Prostate gland (tissue), 2 donors: ENCODE measurements around the gene WWOX. TPM values are rescaled to one million over a fixed set of nuclear protein-coding genes. Genes with fewer than 3 reads are reported as not detected.

ENCODE experiments used
- DNase-seq: peaks from one replicate; pipeline ENCODE4 v3.0.0-alpha.2; 2019; ENCODE audit warnings: low spot score
- H3K27ac ChIP-seq, 2 donors: fragments of 200-600 bp; sonication (generic); 2 replicates each; pipeline ENCODE4 v1.5.1; 2017 to 2019
- H3K27me3 ChIP-seq: fragments of 200-600 bp; sonication (generic); replicated peaks from 2 replicates; pipeline ENCODE4 v1.5.1; 2019; ENCODE audit not compliant: insufficient read depth
- H3K36me3 ChIP-seq, 2 donors: fragments of 200-600 bp; sonication (generic); 1 replicate in 1 of 2; 2 replicates in 1 of 2; pipeline versions ENCODE4 v1.5.1 to v1.8.1; 2017 to 2019
- H3K4me1 ChIP-seq: fragments of 200-600 bp; sonication (generic); replicated peaks from 2 replicates; pipeline ENCODE4 v1.5.1; 2019
- H3K4me3 ChIP-seq, 2 donors: fragments of 200-600 bp; sonication (generic); 2 replicates each; pipeline ENCODE4 v1.5.1; 2017 to 2019
- H3K9me3 ChIP-seq: fragments of 200-600 bp; sonication (generic); 2 replicates; pipeline ENCODE4 v1.5.1; 2017
- POLR2A ChIP-seq: fragments of 450-650 bp; IDR thresholded peaks from one replicate; pipeline ENCODE4 v1.6.1; 2016; ENCODE audit warnings: antibody characterized with exemption, mild to moderate bottlenecking
- POLR2AphosphoS5 ChIP-seq: sonication (generic); formaldehyde crosslinking; IDR thresholded peaks from one replicate; pipeline ENCODE4 v1.6.1; 2017; ENCODE audit warnings: antibody characterized with exemption
- WGBS: methylation state at CpG from one replicate; pipeline ENCODE4 v1.1.5; 2018; 5-methylcytosine and 5-hydroxymethylcytosine counted together
- intact Hi-C: fragments of 100-400 bp; cut with DNase I; formaldehyde crosslinking; loops from one replicate; pipeline ENCODE4 v1.14.2; 2022
- total RNA-seq, 2 donors: library from RNA; depleted of rRNA; stranded (reverse); fragments of >200 nt; gene quantifications; one replicate each; pipeline ENCODE4 v1.1.0, GENCODE V29; 2016
- TF ChIP-seq, protein P1 (sequence below), 4 experiments: fragments of 200-600 bp in 2 of 4; fragments of 450-650 bp in 2 of 4; sonication (generic) in 2 of 4; IDR thresholded peaks; 1 replicate in 3 of 4; 2 replicates in 1 of 4; pipeline ENCODE4 v1.5.1; 2016 to 2019; ENCODE audit warnings: antibody characterized with exemption in 4 of 4, mild to moderate bottlenecking in 2 of 4, moderate library complexity in 2 of 4

WWOX gene
- total RNA-seq, 2 donors from 2014 or later: 93.2 to 99.4 TPM

DNA sequence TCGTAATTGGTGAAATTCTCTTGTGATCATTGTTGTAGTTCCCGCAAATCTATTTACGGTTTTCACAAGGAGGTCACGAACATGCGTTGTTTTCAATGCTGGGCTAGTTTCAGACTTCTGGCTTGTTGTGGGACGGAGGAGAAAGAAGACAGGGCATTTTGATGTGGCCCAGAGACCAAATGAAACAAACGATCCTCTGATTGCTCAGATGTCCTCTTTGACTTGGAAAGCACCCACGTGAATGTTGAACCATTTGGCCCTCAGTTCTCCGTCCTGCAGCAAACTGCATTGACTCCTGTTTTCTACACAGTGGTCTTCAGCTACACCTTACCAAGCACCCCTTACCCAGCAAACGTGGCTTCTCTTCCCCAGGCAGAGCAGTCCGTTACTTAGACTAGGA is 391.0 kb downstream of the WWOX start:
- H3K27me3 ChIP-seq: no peaks in the 10 kb centered on the region
- no peak overlapping the region for H3K27ac ChIP-seq
- no peak for DNase-seq
- H3K4me1 ChIP-seq: no peaks in the 10 kb centered on the region
- intact Hi-C loops: no loop called here
- WGBS: 87% methylated on average over 11 of the region's 11 CpGs
- H3K4me3 ChIP-seq: no peak overlapping the region
- H3K36me3 ChIP-seq: no peaks in the 10 kb centered on the region
- no peaks in the 10 kb centered on the region for H3K9me3 ChIP-seq
- TF ChIP-seq POLR2AphosphoS5: no peak
- TF ChIP-seq POLR2A: no peak
- TF ChIP-seq, protein P1, sequence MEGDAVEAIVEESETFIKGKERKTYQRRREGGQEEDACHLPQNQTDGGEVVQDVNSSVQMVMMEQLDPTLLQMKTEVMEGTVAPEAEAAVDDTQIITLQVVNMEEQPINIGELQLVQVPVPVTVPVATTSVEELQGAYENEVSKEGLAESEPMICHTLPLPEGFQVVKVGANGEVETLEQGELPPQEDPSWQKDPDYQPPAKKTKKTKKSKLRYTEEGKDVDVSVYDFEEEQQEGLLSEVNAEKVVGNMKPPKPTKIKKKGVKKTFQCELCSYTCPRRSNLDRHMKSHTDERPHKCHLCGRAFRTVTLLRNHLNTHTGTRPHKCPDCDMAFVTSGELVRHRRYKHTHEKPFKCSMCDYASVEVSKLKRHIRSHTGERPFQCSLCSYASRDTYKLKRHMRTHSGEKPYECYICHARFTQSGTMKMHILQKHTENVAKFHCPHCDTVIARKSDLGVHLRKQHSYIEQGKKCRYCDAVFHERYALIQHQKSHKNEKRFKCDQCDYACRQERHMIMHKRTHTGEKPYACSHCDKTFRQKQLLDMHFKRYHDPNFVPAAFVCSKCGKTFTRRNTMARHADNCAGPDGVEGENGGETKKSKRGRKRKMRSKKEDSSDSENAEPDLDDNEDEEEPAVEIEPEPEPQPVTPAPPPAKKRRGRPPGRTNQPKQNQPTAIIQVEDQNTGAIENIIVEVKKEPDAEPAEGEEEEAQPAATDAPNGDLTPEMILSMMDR (IDR thresholded peaks at IDR 0.05): no peak

DNA sequence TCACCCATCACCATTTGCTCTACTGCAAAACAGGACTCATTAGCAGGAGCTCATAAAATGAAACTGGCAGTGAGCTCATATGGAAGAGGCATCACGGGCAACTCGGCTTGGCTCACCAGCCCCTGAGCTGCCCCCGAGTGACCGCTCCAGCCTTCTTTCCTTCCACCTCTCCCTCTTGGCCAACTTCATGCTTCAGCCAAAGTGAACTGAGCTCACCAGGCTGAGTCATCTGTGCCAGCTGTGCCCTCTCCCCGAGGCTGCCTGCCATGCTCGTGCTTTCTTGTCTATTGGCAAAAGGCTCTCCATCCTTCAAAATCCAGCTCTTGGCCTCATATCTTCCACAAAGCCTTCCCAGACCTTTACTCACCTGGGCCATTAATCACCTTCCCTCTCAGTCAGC is 391.4 kb downstream of the WWOX start:
- H3K27ac ChIP-seq: no peak overlapping the region
- 91% methylated on average over 6 of the region's 6 CpGs for WGBS
- H3K27me3 ChIP-seq: no peaks in the 10 kb centered on the region
- H3K36me3 ChIP-seq: no peaks in the 10 kb centered on the region
- TF ChIP-seq POLR2AphosphoS5: no peak
- TF ChIP-seq POLR2A: no peak
- TF ChIP-seq, protein P1 (IDR thresholded peaks at IDR 0.05): no peak
- intact Hi-C loops: no loop called here
- no peak for DNase-seq
- no peak overlapping the region for H3K4me3 ChIP-seq
- no peaks in the 10 kb centered on the region for H3K9me3 ChIP-seq
- H3K4me1 ChIP-seq: no peaks in the 10 kb centered on the region

DNA sequence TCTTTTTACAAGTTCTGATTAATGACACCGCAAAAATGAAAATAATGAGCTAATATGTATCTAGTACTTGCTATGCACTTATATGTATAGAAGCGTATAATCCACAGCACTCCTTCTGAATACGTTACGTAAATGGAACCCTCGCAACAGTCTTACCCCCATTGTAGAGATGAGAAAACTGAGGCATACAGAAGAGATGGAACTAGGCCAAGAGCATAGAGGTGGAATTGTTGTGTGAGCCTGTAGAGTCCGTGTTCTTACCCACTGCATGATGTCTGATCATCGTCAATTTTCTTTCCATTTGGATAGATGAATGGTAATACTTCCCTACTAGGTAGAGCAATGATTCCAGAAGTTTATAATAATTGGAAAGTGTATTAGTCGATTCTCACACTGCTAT is 394.1 kb downstream of the WWOX start:
- TF ChIP-seq, protein P1 (IDR thresholded peaks at IDR 0.05): no peak
- H3K27me3 ChIP-seq: no peaks in the 10 kb centered on the region
- no peak for DNase-seq
- no peak overlapping the region for H3K4me3 ChIP-seq
- H3K27ac ChIP-seq: no peak overlapping the region
- no peaks in the 10 kb centered on the region for H3K36me3 ChIP-seq
- no peaks in the 10 kb centered on the region for H3K4me1 ChIP-seq
- intact Hi-C loops: no loop called here
- WGBS: 97% methylated on average over 8 of the region's 8 CpGs
- H3K9me3 ChIP-seq: no peaks in the 10 kb centered on the region

DNA sequence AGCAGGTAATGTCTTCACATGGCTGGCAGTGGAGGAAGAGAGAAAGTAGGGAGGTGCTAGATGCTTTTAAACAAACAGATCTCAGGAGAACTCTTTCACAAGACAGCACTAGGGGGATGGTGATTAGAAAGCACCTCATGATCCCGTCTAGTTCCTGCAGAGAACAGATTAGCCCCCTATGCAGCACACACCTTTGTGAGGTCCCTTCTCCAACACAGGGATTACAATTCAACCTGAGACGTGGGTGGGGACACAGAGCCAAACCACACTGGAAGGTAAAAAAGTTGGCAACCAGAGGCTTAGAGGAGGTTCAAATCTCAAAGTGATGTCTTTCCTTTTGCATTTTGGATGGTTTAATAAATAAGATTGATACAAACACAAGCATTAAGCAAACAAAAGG is 394.7 kb downstream of the WWOX start:
- no peaks in the 10 kb centered on the region for H3K4me1 ChIP-seq
- H3K27ac ChIP-seq: no peak overlapping the region
- no peak overlapping the region for H3K4me3 ChIP-seq
- DNase-seq: no peak
- intact Hi-C loops: no loop called here
- WGBS: 72% methylated on average over 2 of the region's 2 CpGs
- H3K27me3 ChIP-seq: no peaks in the 10 kb centered on the region
- TF ChIP-seq POLR2A (no peak), POLR2AphosphoS5 (no peak)
- TF ChIP-seq, protein P1 (IDR thresholded peaks at IDR 0.05): no peak
- H3K36me3 ChIP-seq: no peaks in the 10 kb centered on the region
- H3K9me3 ChIP-seq: no peaks in the 10 kb centered on the region

DNA sequence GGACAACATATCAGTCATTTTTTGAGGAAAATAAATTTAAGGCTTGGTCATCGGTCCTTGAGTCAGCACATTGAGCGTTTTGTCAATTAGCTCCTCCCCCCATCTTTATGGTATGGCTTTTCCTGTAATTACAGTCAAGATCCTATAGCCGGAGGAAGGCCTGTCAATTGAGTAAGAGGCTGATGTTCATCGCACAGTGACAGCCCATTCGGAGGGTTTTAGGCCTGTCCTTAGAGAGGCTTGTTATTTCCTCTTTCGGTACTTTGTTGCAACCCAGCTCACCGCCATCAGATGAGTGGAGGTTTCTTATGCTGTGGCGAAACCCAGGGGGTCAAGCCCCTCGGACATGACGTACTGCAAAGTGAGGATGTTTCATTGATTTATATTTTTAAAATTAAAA is 395.2 kb downstream of the WWOX start:
- H3K27me3 ChIP-seq: no peaks in the 10 kb centered on the region
- no peaks in the 10 kb centered on the region for H3K4me1 ChIP-seq
- intact Hi-C loops: no loop called here
- no peak for DNase-seq
- H3K9me3 ChIP-seq: no peaks in the 10 kb centered on the region
- no peak overlapping the region for H3K4me3 ChIP-seq
- H3K27ac ChIP-seq: no peak overlapping the region
- TF ChIP-seq, protein P1 (IDR thresholded peaks at IDR 0.05): no peak
- TF ChIP-seq POLR2A: no peak
- TF ChIP-seq POLR2AphosphoS5: no peak
- H3K36me3 ChIP-seq: no peaks in the 10 kb centered on the region
- 94% methylated on average over 10 of the region's 10 CpGs for WGBS
